Measurements from ENCODE around the gene LSP1.

DNA sequence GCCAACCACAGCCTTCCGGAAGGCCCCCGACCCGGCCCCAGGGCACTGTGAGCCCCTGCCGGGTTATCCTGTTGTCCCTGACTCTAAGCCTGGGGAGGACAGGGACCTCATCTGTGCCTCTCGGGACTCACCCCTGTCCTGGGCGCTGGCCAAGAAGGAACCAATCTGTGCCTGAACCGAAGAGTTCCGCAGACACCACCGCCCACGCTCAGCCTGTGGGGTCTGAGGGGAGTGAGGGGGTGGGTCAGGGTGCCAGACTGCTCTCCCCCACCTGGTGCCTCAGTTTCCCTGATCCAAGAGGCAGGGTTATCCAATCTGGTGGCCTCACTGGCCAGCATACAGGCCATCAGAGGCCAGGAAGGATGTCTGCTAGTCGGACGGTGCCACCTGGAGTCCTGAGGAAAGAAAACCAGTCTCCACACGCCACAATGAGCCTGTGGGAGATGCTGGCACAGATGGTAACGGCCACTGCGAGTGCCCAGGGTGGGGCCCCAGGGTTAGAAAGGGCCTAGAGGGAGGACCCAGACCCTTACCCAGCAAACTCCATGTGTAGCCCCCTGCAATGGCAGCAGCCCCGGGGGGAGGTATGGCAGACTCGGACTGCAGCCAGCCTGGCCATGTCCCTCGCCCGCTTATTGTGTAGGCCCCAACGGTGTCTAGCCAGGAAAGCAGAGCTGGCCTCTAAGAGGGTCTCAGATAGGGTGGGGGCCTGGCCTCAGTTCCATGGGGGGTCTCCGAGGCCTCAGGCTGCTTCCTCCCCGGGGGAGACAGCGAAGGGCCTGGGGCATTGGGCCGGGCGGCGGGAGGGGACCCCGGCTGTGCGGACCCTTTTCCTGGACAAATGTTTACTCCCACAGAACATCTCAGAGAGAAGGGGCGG, 65.8 kb downstream of the LSP1 start:
- TF ChIP-seq CTCF (IDR thresholded peaks at IDR 0.05): no peak
- TF ChIP-seq POLR2AphosphoS5 (IDR thresholded peaks at IDR 0.05): no peak
